Measurements from ENCODE around the gene TMEM61. TPM values are rescaled to one million over a fixed set of nuclear protein-coding genes. Genes with fewer than 3 reads are reported as not detected.

Gene TMEM61
- total RNA-seq, 2 experiments from 2014 or later: not detected

DNA sequence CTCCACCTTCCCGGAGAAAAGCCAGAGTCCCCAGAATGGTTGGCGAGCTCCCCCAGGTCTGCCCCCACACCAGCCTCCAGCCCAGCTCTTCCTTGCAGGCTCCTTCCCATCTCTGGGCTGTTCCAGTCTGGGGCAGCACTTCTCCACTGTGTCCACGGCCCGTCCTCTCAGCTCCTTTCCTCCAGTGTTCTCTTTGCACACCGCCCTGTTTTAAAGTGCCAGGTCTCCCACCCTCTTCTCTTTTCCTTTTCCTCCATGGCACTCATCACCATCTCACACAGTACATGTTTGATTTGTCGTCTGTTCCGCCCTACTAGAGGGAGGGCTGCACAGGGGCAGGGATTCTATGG lies 52.8 kb downstream of the TMEM61 start:
- intact Hi-C loops (cut with micrococcal nuclease): no loop called here
- TF ChIP-seq, protein P1, sequence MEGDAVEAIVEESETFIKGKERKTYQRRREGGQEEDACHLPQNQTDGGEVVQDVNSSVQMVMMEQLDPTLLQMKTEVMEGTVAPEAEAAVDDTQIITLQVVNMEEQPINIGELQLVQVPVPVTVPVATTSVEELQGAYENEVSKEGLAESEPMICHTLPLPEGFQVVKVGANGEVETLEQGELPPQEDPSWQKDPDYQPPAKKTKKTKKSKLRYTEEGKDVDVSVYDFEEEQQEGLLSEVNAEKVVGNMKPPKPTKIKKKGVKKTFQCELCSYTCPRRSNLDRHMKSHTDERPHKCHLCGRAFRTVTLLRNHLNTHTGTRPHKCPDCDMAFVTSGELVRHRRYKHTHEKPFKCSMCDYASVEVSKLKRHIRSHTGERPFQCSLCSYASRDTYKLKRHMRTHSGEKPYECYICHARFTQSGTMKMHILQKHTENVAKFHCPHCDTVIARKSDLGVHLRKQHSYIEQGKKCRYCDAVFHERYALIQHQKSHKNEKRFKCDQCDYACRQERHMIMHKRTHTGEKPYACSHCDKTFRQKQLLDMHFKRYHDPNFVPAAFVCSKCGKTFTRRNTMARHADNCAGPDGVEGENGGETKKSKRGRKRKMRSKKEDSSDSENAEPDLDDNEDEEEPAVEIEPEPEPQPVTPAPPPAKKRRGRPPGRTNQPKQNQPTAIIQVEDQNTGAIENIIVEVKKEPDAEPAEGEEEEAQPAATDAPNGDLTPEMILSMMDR (IDR thresholded peaks at IDR 0.05): no peak
- DNase-seq: no peak
- no peak for ATAC-seq
- Mint-ChIP-seq H3K9me3 (no peaks in the 10 kb centered on the region), H3K4me1 (ENCODE audit: low read depth) (no peaks in the 10 kb centered on the region), H3K4me3 (no peak overlapping the region), H3K36me3 (ENCODE audit: low read depth) (no peaks in the 10 kb centered on the region), H3K27me3 (peaks cover 31% of the 10 kb centered on the region), H3K27ac (no peak overlapping the region)
- ChIA-PET POLR2A (no interaction called here), CTCF (interaction anchor here (1.0 to 1.8 kb wide), 2 partner anchors 11 to 88 kb away, joined by 3 to 6 read pairs; no protein-coding TSS in a partner anchor)

GRCh38 chr1:55034476-55035133 lies 54.2 kb downstream of the TMEM61 start:
- H3K27me3 Mint-ChIP-seq: peaks cover 42% of the 10 kb centered on the region
- intact Hi-C loops (cut with micrococcal nuclease): no loop called here
- H3K4me1 Mint-ChIP-seq (ENCODE audit: low read depth): no peaks in the 10 kb centered on the region
- ChIA-PET CTCF (interaction anchor here (1.8 kb wide), 2 partner anchors 13 to 90 kb away, joined by 5 to 6 read pairs; no protein-coding TSS in a partner anchor), POLR2A (no interaction called here)
- ATAC-seq: no peak
- H3K9me3 Mint-ChIP-seq: no peaks in the 10 kb centered on the region
- TF ChIP-seq, protein P1 (IDR thresholded peaks at IDR 0.05): no peak
- H3K36me3 Mint-ChIP-seq (ENCODE audit: low read depth): no peaks in the 10 kb centered on the region
- DNase-seq: no peak
- no peak overlapping the region for H3K4me3 Mint-ChIP-seq
- no peak overlapping the region for H3K27ac Mint-ChIP-seq

GRCh38 chr1:55035904-55036303 lies 55.5 kb downstream of the TMEM61 start:
- TF ChIP-seq, protein P1 (IDR thresholded peaks at IDR 0.05): no peak
- no peak for DNase-seq
- ChIA-PET CTCF (interaction anchor here (1.8 to 2.1 kb wide), 2 partner anchors 14 to 91 kb away, joined by 5 to 7 read pairs; no protein-coding TSS in a partner anchor), POLR2A (no interaction called here)
- Mint-ChIP-seq H3K4me3 (no peak overlapping the region), H3K9me3 (no peaks in the 10 kb centered on the region), H3K27me3 (peaks cover 51% of the 10 kb centered on the region), H3K27ac (no peak overlapping the region), H3K4me1 (ENCODE audit: low read depth) (peaks cover 3% of the 10 kb centered on the region), H3K36me3 (ENCODE audit: low read depth) (no peaks in the 10 kb centered on the region)
- ATAC-seq: peak; percentile 27
- intact Hi-C loops (cut with micrococcal nuclease): no loop called here

- no peak overlapping the region for H3K27ac Mint-ChIP-seq
- DNase-seq (no peak), ATAC-seq (no peak)
- intact Hi-C loops (cut with micrococcal nuclease): no loop called here
- CTCF ChIA-PET: interaction anchor here (0.7 to 2.6 kb wide), 3 partner anchors 16 to 42 kb away, joined by 3 to 10 read pairs (median 4); no protein-coding TSS in a partner anchor
- TF ChIP-seq, protein P1 (IDR thresholded peaks at IDR 0.05): no peak
- H3K4me3 Mint-ChIP-seq: no peak overlapping the region
- peaks cover 51% of the 10 kb centered on the region for H3K27me3 Mint-ChIP-seq
- peaks cover 3% of the 10 kb centered on the region for H3K4me1 Mint-ChIP-seq (ENCODE audit: low read depth)
- POLR2A ChIA-PET: no interaction called here
- no peaks in the 10 kb centered on the region for H3K36me3 Mint-ChIP-seq (ENCODE audit: low read depth)
- no peaks in the 10 kb centered on the region for H3K9me3 Mint-ChIP-seq
Observed at GRCh38 chr1:55037733-55038551, 57.5 kb downstream of the TMEM61 start.

- TF ChIP-seq, protein P1 (IDR thresholded peaks at IDR 0.05): no peak
- H3K4me1 Mint-ChIP-seq (ENCODE audit: low read depth): peaks cover 3% of the 10 kb centered on the region
- H3K27ac Mint-ChIP-seq: no peak overlapping the region
- intact Hi-C loops (cut with micrococcal nuclease): no loop called here
- no peaks in the 10 kb centered on the region for H3K9me3 Mint-ChIP-seq
- DNase-seq (no peak), ATAC-seq (no peak)
- H3K36me3 Mint-ChIP-seq (ENCODE audit: low read depth): no peaks in the 10 kb centered on the region
- ChIA-PET CTCF (interaction anchor here (0.7 to 2.6 kb wide), 3 partner anchors 17 to 42 kb away, joined by 3 to 10 read pairs (median 4); no protein-coding TSS in a partner anchor), POLR2A (no interaction called here)
- H3K4me3 Mint-ChIP-seq: no peak overlapping the region
- peaks cover 48% of the 10 kb centered on the region for H3K27me3 Mint-ChIP-seq
Observed at GRCh38 chr1:55038552-55038838, 58.1 kb downstream of the TMEM61 start.

All from activated CD8-positive, alpha-beta T cell treated with anti-CD3 and anti-CD28 coated beads for 36 hours (primary cell).